Muscle layer of duodenum (tissue), 2 donors: ENCODE data around the gene SIRPB1.
A peak's percentile ranks its signal among the peaks of the same experiment; 100 is the strongest.
"Not testable (repeated sequence)": the region's sequence is repeated elsewhere in the genome, so short reads cannot be mapped to it uniquely, and the experiment has no call there.

Source experiments
- H3K27ac ChIP-seq: one replicate; pipeline ENCODE4 v1.7.0; 2013; ENCODE audit warnings: mild to moderate bottlenecking, low read length
- H3K27me3 ChIP-seq: one replicate; pipeline ENCODE4 v1.7.0; 2013; ENCODE audit warnings: low read depth, mild to moderate bottlenecking, control low read depth, low read length
- H3K36me3 ChIP-seq, 2 donors: one replicate each; pipeline ENCODE4 v1.7.0; 2013; ENCODE audit warnings: low read length in 2 of 2, control low read depth in 1 of 2, mild to moderate bottlenecking in 1 of 2; ENCODE audit not compliant: insufficient read depth in 2 of 2, control insufficient read depth in 1 of 2
- H3K4me1 ChIP-seq, 2 donors: one replicate each; pipeline ENCODE4 v1.7.0; 2013; ENCODE audit warnings: low read length in 2 of 2, mild to moderate bottlenecking in 2 of 2, control low read depth in 1 of 2, moderate library complexity in 1 of 2; ENCODE audit not compliant: insufficient read depth in 2 of 2, control insufficient read depth in 1 of 2
- H3K4me3 ChIP-seq, 2 donors: one replicate each; pipeline ENCODE4 v1.7.0; 2013; ENCODE audit warnings: low read length in 2 of 2, low read depth in 1 of 2, mild to moderate bottlenecking in 1 of 2
- H3K9me3 ChIP-seq, 2 donors: one replicate each; pipeline ENCODE4 v1.7.0; 2013; ENCODE audit warnings: low read length in 2 of 2, control low read depth in 1 of 2, mild to moderate bottlenecking in 1 of 2; ENCODE audit not compliant: control insufficient read depth in 1 of 2
- donor health status: healthy.

The SIRPB1 gene

GRCh38 chr20:1622450-1622849, 2.6 kb upstream of the SIRPB1 start:
- Histone ChIP-seq H3K4me1 (peaks cover 0 to 4% of the 10 kb centered on the region in 2 donors), H3K4me3 (no peak overlapping the region), H3K27me3 (no peaks in the 10 kb centered on the region), H3K36me3 (no peaks in the 10 kb centered on the region), H3K9me3 (peaks cover 5 to 9% of the 10 kb centered on the region in 2 donors), H3K27ac (no peak overlapping the region)

DNA sequence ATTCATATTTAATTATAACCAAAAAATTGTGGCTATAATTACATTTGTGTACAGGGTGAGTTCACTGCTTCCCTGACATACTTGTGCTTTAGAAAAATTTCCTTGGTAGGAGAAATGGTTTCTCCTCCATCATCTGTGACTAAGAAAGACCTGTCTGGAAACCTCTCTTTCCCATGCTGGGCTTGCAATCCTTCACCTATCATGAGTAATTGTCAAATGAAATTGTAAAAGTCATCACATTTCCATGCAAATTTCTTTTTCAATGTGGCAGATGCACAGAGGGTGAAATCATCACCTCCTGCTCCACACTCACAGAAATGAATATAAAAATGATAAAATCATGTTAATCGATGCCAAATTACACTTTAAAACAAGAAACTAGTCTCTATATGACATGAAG, 1.5 kb upstream of the SIRPB1 start:
- Histone ChIP-seq H3K9me3 (peaks cover 5 to 9% of the 10 kb centered on the region in 2 donors), H3K4me3 (no peak overlapping the region), H3K27ac (no peak overlapping the region), H3K27me3 (no peaks in the 10 kb centered on the region), H3K4me1 (peaks cover 0 to 4% of the 10 kb centered on the region in 2 donors), H3K36me3 (no peaks in the 10 kb centered on the region)

GRCh38 chr20:1618954-1619540, 762 bp downstream of the SIRPB1 start:
- H3K27ac ChIP-seq: no peak overlapping the region

GRCh38 chr20:1618479-1618878, 1.3 kb downstream of the SIRPB1 start:
- peak overlapping the region in 1 of 2 donors; percentile 32 for H3K4me3 ChIP-seq
- H3K4me1 ChIP-seq: peaks cover 0 to 4% of the 10 kb centered on the region in 2 donors
- H3K9me3 ChIP-seq: peaks cover 5 to 9% of the 10 kb centered on the region in 2 donors
- H3K27me3 ChIP-seq: no peaks in the 10 kb centered on the region
- no peaks in the 10 kb centered on the region for H3K36me3 ChIP-seq
- H3K27ac ChIP-seq: no peak overlapping the region

More at GRCh38 chr20:1618954-1619540, 762 bp downstream of the SIRPB1 start:
- Histone ChIP-seq H3K36me3 (no peaks in the 10 kb centered on the region), H3K4me1 (peaks cover 0 to 4% of the 10 kb centered on the region in 2 donors), H3K27me3 (no peaks in the 10 kb centered on the region), H3K4me3 (peak overlapping the region in 1 of 2 donors; percentile 32), H3K9me3 (peaks cover 5 to 9% of the 10 kb centered on the region in 2 donors)

DNA sequence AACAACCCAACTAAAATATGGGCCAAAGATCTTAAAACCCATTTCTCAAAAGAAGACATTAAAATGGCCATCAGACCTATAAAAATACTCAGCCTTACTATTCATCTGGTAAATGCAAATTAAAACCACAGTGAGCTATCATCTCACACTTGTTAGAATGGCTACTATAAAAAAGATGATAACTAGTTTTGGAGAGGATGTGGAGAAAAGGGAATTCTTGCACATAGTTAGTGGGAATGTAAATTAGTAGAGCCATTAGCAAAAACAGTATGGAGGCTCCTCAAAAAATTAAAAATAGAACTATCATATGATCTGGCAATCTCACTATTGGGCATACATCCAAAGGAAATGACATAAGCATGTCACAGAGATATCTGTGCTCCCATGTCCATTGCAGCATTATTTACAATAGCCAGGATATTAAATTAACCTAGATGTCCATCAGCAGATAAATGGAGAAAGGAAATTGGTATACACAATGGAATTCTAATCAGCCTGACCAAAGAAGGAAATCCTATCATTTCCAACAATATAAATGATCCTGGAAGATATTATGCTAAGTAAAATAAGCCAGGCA, 2.9 kb downstream of the SIRPB1 start:
- Histone ChIP-seq H3K4me3 (no peak overlapping the region), H3K36me3 (no peaks in the 10 kb centered on the region), H3K27ac (no peak overlapping the region), H3K27me3 (no peaks in the 10 kb centered on the region), H3K4me1 (peaks cover 0 to 4% of the 10 kb centered on the region in 2 donors), H3K9me3 (peaks cover 5 to 9% of the 10 kb centered on the region in 2 donors)

- H3K27me3 ChIP-seq, H3K36me3 ChIP-seq, H3K4me3 ChIP-seq, H3K9me3 ChIP-seq, H3K27ac ChIP-seq, H3K4me1 ChIP-seq: not testable (repeated sequence)
Observed at GRCh38 chr20:1610404-1610803, 9.4 kb downstream of the SIRPB1 start.

GRCh38 chr20:1608678-1609347, 11.0 kb downstream of the SIRPB1 start:
- not testable (repeated sequence) for H3K27me3 ChIP-seq, H3K36me3 ChIP-seq, H3K9me3 ChIP-seq, H3K27ac ChIP-seq, H3K4me1 ChIP-seq, H3K4me3 ChIP-seq

DNA sequence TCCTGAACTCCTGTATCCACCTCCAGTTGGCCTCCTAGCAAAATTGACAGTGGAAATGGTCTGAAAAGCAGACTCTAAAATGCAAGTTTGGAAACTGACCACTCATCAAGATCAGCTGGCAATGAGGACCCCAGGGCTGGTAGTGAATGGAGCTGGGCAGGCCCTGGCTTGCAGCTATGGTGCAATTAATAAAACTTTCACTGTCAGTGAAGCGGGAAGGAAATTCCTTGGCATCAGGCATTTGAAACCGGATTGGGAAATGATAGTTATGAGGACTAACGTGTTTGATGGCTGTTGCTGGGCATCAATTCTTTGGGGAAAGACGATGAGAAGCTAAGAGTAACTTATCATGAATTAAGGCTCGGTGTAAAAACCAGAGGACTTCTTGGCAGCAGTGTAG, 19.1 kb downstream of the SIRPB1 start:
- H3K4me3 ChIP-seq: no peak overlapping the region
- no peaks in the 10 kb centered on the region for H3K4me1 ChIP-seq
- H3K27me3 ChIP-seq: no peaks in the 10 kb centered on the region
- no peaks in the 10 kb centered on the region for H3K9me3 ChIP-seq
- H3K36me3 ChIP-seq: no peaks in the 10 kb centered on the region
- H3K27ac ChIP-seq: no peak overlapping the region

- Histone ChIP-seq H3K27me3 (no peaks in the 10 kb centered on the region), H3K4me3 (no peak overlapping the region), H3K36me3 (no peaks in the 10 kb centered on the region)
Observed at GRCh38 chr20:1595333-1595732, 24.5 kb downstream of the SIRPB1 start.

DNA sequence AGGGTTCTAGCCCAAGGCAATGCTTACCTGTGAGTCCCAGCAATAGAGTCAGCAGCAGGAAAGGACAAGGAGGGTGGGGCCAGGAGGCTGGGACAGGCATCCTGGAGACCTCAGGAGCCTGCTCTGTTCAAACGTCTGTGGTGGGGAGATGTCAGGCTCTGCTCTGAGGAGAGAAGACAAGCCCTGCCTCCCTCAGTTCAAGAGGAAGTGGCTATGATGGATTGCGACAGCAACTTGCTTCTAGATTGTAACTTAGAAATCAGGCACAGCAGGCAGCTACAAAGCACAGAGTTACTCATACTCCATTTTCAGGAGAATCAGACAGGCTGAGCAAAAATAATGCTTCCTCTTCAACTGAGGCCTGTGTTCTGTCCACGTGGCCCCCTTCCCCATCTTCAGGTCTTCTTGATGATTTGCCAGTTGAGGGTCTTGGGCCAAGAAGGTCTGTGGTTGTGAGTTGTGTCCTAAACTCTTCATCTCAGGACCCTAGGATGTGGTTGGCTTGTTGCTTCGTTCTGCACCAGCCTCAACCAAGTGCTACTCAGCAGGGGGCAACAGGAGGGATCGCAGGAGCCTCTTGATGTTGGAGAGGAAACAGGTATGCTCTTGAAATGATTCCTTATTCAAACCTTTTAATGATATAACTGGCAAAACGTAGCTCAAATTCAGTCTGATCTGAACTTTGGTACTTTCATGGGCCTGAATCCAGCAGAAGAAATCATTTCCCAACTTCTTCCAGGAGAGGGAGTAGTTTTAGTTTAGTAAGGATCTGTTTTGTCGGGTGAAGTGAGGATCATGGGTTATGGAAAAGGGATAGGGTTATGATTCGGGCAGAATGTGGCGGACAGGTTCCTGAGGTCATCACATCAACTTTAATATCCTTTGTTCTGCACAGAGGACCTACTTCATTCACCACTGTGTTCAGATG, 31.0 kb downstream of the SIRPB1 start:
- Histone ChIP-seq H3K9me3 (no peaks in the 10 kb centered on the region), H3K36me3 (no peaks in the 10 kb centered on the region), H3K27me3 (no peaks in the 10 kb centered on the region), H3K4me1 (no peaks in the 10 kb centered on the region), H3K27ac (no peak overlapping the region), H3K4me3 (no peak overlapping the region)

More at GRCh38 chr20:1595333-1595732, 24.5 kb downstream of the SIRPB1 start:
- H3K27ac ChIP-seq: no peak overlapping the region
- H3K4me1 ChIP-seq: no peaks in the 10 kb centered on the region
- no peaks in the 10 kb centered on the region for H3K9me3 ChIP-seq
